ENCODE measurements around the gene PRR20G.

- no peak for TF ChIP-seq POLR2A (IDR thresholded peaks at IDR 0.05)
- TF ChIP-seq, protein P1, sequence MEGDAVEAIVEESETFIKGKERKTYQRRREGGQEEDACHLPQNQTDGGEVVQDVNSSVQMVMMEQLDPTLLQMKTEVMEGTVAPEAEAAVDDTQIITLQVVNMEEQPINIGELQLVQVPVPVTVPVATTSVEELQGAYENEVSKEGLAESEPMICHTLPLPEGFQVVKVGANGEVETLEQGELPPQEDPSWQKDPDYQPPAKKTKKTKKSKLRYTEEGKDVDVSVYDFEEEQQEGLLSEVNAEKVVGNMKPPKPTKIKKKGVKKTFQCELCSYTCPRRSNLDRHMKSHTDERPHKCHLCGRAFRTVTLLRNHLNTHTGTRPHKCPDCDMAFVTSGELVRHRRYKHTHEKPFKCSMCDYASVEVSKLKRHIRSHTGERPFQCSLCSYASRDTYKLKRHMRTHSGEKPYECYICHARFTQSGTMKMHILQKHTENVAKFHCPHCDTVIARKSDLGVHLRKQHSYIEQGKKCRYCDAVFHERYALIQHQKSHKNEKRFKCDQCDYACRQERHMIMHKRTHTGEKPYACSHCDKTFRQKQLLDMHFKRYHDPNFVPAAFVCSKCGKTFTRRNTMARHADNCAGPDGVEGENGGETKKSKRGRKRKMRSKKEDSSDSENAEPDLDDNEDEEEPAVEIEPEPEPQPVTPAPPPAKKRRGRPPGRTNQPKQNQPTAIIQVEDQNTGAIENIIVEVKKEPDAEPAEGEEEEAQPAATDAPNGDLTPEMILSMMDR (IDR thresholded peaks at IDR 0.05) = no peak
Observed at GRCh38 chr3:127316685-127317084, 28.8 kb upstream of the PRR20G start.

Data from stomach (tissue), 4 donors.